ENCODE data around the gene GIT2.

GRCh38 chr12:109931143-109931542 is 65.0 kb downstream of the GIT2 start:
- no peak for TF ChIP-seq CTCF (IDR thresholded peaks at IDR 0.05)
- no peak for TF ChIP-seq POLR2A (IDR thresholded peaks at IDR 0.05)

Measured in adrenal gland (tissue), 5 donors.